Activated CD4-positive, CD25-positive, alpha-beta regulatory T cell treated with anti-CD3 and anti-CD28 coated beads, Interleukin-2, amount 50 U/mL, for 24 hours (primary cell): ENCODE results near the gene USP17L30.
"Not testable (repeated sequence)": the region's sequence is repeated elsewhere in the genome, so short reads cannot be mapped to it uniquely, and the experiment has no call there.

Experiments
- ATAC-seq, 2 donors: fragments of 150-1000 bp; cut with Tn5 transposase; one replicate each; pipeline ENCODE4 v1.10.0; 2021; ENCODE audit warnings: mild to moderate bottlenecking in 1 of 2, moderate library complexity in 1 of 2

The USP17L30 gene, protein sequence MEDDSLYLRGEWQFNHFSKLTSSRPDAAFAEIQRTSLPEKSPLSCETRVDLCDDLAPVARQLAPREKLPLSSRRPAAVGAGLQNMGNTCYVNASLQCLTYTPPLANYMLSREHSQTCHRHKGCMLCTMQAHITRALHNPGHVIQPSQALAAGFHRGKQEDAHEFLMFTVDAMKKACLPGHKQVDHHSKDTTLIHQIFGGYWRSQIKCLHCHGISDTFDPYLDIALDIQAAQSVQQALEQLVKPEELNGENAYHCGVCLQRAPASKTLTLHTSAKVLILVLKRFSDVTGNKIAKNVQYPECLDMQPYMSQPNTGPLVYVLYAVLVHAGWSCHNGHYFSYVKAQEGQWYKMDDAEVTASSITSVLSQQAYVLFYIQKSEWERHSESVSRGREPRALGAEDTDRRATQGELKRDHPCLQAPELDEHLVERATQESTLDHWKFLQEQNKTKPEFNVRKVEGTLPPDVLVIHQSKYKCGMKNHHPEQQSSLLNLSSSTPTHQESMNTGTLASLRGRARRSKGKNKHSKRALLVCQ

DNA sequence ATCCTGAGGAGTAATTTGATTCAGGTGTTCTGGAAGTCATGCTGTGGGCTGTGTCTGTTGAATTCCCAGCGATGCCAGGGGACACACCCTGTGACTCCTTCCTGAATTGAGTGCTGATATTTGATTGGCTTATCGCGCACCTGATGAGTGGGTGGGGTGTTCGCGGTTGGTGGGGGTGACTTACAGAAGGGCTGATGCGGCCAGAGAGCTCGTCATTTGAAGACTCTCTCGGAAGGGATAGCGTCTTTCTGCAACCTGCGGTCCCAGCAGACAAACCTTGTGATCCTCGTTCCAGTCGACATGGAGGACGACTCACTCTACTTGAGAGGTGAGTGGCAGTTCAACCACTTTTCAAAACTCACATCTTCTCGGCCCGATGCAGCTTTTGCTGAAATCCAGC is at the start of gene USP17L30:
USP17L30 (plus strand) TSS at position 301 of the 400 bp plus-strand sequence; CDS start at position 301, 0 bp downstream.
- ATAC-seq = not testable (repeated sequence)

DNA sequence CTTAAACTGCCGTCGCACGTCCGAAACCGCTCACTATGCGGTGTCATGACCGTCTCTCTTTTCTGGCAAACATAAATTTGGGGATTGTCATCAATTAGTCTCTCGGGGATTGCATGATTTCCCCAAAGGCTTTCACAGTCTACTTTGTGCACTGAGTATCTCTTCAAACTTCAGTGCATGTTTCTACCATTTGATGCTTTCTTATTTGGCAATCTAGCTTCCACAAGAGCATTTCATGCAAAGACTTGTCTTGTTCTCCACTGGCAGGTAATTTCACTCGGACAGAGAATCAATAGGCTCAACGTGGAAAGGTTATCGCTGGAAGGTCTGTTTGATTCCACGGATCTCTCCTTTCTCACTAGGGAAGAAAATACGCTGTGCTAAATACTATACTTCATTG is 38.7 kb upstream of the USP17L30 start:
- ATAC-seq = not testable (repeated sequence)

DNA sequence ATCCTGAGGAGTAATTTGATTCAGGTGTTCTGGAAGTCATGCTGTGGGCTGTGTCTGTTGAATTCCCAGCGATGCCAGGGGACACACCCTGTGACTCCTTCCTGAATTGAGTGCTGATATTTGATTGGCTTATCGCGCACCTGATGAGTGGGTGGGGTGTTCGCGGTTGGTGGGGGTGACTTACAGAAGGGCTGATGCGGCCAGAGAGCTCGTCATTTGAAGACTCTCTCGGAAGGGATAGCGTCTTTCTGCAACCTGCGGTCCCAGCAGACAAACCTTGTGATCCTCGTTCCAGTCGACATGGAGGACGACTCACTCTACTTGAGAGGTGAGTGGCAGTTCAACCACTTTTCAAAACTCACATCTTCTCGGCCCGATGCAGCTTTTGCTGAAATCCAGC is 38.1 kb upstream of the USP17L30 start, which contains the start of gene USP17L24:
USP17L24 (plus strand) TSS at position 301 of the 400 bp plus-strand sequence; CDS start at position 301, 0 bp downstream.
- ATAC-seq = not testable (repeated sequence)

DNA sequence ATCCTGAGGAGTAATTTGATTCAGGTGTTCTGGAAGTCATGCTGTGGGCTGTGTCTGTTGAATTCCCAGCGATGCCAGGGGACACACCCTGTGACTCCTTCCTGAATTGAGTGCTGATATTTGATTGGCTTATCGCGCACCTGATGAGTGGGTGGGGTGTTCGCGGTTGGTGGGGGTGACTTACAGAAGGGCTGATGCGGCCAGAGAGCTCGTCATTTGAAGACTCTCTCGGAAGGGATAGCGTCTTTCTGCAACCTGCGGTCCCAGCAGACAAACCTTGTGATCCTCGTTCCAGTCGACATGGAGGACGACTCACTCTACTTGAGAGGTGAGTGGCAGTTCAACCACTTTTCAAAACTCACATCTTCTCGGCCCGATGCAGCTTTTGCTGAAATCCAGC is 33.3 kb upstream of the USP17L30 start, which contains the start of gene USP17L25:
USP17L25 (plus strand) TSS at position 301 of the 400 bp plus-strand sequence; CDS start at position 301, 0 bp downstream.
- ATAC-seq = not testable (repeated sequence)

DNA sequence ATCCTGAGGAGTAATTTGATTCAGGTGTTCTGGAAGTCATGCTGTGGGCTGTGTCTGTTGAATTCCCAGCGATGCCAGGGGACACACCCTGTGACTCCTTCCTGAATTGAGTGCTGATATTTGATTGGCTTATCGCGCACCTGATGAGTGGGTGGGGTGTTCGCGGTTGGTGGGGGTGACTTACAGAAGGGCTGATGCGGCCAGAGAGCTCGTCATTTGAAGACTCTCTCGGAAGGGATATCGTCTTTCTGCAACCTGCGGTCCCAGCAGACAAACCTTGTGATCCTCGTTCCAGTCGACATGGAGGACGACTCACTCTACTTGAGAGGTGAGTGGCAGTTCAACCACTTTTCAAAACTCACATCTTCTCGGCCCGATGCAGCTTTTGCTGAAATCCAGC is 28.6 kb upstream of the USP17L30 start, which contains the start of gene USP17L26:
USP17L26 (plus strand) TSS at position 301 of the 400 bp plus-strand sequence; CDS start at position 301, 0 bp downstream.
- ATAC-seq = not testable (repeated sequence)

DNA sequence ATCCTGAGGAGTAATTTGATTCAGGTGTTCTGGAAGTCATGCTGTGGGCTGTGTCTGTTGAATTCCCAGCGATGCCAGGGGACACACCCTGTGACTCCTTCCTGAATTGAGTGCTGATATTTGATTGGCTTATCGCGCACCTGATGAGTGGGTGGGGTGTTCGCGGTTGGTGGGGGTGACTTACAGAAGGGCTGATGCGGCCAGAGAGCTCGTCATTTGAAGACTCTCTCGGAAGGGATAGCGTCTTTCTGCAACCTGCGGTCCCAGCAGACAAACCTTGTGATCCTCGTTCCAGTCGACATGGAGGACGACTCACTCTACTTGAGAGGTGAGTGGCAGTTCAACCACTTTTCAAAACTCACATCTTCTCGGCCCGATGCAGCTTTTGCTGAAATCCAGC is 23.8 kb upstream of the USP17L30 start, which contains the start of gene USP17L5:
USP17L5 (plus strand) TSS at position 301 of the 400 bp plus-strand sequence; CDS start at position 301, 0 bp downstream.
- not testable (repeated sequence) for ATAC-seq

DNA sequence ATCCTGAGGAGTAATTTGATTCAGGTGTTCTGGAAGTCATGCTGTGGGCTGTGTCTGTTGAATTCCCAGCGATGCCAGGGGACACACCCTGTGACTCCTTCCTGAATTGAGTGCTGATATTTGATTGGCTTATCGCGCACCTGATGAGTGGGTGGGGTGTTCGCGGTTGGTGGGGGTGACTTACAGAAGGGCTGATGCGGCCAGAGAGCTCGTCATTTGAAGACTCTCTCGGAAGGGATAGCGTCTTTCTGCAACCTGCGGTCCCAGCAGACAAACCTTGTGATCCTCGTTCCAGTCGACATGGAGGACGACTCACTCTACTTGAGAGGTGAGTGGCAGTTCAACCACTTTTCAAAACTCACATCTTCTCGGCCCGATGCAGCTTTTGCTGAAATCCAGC is 19.1 kb upstream of the USP17L30 start, which contains the start of gene USP17L27:
USP17L27 (plus strand) TSS at position 301 of the 400 bp plus-strand sequence; CDS start at position 301, 0 bp downstream.
- not testable (repeated sequence) for ATAC-seq

DNA sequence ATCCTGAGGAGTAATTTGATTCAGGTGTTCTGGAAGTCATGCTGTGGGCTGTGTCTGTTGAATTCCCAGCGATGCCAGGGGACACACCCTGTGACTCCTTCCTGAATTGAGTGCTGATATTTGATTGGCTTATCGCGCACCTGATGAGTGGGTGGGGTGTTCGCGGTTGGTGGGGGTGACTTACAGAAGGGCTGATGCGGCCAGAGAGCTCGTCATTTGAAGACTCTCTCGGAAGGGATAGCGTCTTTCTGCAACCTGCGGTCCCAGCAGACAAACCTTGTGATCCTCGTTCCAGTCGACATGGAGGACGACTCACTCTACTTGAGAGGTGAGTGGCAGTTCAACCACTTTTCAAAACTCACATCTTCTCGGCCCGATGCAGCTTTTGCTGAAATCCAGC is 14.3 kb upstream of the USP17L30 start, which contains the start of gene USP17L28:
USP17L28 (plus strand) TSS at position 301 of the 400 bp plus-strand sequence; CDS start at position 301, 0 bp downstream.
- ATAC-seq = not testable (repeated sequence)

DNA sequence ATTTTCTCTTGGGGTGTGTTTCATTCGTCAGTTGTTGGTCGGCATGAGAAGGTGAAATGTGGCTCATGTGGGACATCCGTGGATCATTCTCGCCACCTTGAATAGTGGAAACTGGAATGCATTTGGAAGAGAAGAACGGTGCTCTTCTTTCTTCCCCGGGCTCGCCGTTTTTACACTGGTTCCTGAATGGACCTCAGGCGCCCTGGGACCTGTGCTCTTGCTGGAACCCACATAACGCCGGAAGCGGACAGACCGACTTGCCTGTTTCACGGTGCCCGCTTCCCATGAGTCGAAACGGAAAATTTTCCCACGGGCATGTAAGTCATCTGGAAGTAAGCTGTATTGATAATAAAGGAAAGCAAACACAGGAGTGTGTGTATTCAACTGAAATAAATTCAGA is 12.1 kb upstream of the USP17L30 start:
- not testable (repeated sequence) for ATAC-seq

DNA sequence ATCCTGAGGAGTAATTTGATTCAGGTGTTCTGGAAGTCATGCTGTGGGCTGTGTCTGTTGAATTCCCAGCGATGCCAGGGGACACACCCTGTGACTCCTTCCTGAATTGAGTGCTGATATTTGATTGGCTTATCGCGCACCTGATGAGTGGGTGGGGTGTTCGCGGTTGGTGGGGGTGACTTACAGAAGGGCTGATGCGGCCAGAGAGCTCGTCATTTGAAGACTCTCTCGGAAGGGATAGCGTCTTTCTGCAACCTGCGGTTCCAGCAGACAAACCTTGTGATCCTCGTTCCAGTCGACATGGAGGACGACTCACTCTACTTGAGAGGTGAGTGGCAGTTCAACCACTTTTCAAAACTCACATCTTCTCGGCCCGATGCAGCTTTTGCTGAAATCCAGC is 9.6 kb upstream of the USP17L30 start, which contains the start of gene USP17L29:
USP17L29 (plus strand) TSS at position 301 of the 400 bp plus-strand sequence; CDS start at position 301, 0 bp downstream.
- ATAC-seq = not testable (repeated sequence)

DNA sequence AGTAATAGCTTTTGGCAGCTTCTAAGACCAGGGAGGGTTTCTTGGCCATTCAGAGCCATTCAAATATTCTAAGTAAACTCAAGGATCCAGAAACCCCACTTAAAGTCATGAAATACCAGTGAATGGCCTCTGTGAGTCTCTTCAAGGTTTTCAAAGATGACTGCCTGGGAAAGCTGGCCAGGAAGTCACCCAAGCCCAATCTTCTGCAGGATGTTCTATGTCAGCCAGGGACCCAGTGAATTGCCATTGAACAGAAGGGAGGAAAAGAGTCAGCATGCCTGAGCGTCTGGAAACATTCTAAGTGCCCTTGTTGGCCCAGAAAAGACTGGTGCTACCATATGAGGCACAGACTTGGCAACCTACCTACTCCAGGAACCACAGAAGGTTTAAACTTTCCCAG is 17.0 kb downstream of the USP17L30 start:
- not testable (repeated sequence) for ATAC-seq

DNA sequence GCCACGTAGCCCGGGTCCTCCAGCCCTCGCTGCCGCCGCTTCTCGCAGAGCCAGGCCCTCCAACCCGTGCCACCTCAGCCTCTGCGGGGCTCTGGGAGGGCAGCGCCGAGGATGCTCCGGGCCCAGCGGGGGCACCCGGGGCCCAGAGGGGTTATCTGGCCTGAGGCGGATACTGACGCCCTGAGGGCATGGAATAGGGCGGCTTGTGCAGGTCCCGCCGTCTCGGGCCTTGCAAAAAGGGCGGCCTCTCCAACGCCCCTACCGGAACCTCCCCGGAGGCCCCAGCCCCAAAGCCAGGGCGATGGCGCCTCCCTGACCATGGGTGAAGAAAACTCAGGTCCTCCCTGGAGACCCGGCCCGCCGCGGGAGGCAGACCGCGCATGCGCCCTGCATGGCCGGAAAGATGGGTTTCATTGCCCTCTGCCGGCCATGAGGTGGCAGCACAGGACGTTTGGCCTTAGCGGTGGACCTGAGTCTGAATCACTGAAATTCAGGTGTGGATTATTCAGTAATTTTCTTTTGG is 18.1 kb downstream of the USP17L30 start:
- ATAC-seq = peak in 1 of 2 donors; percentile 38

DNA sequence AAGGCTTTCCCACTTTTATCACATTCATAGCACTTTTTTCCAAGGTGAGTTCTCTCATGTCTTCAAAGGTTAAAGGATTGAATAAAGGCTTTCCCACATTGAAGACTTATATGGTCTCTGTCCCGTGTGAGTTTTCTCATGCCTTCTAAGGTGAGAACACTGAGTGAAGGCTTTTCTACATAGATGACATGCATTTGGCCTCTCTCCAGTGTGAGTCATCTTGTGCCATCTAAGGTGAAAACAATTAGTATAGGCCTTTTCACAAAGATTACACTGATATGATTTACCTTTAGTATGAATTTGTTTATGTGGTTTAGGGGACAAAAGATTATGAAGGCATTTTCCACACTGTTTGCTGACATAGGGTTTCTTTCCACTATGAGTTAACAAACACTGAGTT is 21.2 kb downstream of the USP17L30 start:
- no peak for ATAC-seq

DNA sequence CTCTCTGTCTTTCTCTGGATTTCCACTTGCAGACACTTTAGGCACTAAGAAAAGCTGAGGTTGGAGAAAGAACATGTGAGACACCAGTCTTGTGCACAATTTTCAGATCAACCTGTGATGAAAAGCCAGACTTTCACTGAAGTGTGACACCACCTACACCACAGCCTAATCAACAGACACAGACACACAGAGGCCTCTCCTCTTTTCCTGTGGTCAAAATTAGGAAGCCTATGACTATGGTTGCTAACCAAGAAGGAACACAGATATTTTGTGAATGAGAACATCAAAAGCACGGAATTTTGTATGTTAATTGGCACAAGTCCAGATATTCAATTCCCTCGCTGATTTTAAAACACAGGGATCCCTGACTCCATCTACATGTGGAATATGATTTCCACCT is 26.1 kb downstream of the USP17L30 start:
- not testable (repeated sequence) for ATAC-seq

DNA sequence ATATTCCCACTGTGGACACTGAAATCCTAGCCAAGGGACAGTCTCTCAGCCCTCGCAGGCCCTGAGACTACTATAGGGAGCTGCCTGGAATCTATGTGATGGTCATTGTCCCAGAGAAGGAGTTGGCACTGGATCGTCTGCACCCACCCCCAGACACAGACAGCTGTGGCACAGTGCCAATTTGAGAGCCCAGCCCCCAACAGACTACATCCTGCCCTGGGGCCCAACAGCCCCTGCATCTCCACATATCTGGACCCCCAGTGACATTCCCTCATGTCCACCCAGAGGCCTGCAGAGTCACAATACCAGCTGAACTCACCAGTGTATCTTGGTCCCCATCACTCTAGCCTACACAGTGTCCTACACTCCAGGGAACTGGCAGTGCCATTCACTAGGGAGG is 42.8 kb downstream of the USP17L30 start:
- ATAC-seq = not testable (repeated sequence)

DNA sequence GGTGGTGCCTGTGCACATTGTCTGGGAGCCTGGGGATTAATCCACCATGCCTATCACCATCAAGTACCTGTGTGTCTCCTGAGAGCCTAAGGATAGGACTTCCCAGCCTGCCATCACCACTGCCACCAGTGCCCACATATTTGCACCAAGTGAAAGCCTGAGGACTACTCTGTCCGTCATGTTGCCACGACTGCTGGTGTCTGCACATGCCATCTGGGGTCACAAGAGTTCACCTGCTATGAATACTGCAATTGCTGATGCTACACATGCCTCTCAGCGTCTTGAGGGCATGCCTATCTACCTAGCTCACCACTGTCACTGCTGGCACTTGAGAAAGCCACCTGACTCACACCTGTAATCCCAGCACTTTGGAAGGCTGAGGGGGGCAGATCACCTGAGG is 43.6 kb downstream of the USP17L30 start:
- not testable (repeated sequence) for ATAC-seq

DNA sequence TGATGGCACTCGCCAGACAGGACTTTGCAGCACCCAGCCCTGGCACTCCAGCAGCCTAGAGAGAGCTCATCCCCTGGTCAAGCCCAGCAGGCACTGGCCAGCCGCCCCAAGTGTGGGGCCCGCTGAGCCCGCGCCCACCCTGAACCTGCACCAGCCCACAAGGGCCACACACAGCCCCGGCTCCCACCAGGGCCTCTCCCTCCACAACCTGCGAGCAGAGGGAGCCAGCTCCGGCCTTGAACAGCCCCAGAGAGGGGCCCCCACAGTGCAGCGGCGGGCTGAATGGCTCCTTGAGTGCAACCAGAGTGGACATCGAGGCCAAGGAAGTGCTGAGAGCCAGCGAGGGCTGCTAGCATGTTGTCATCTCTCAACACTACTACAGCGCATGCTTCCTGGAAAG is 46.9 kb downstream of the USP17L30 start:
- ATAC-seq = no peak
